Superior temporal gyrus (tissue), 1 donor: ENCODE results near the gene TSSK3.
A peak's percentile ranks its signal among the peaks of the same experiment; 100 is the strongest.
"Not testable (repeated sequence)": the region's sequence is repeated elsewhere in the genome, so short reads cannot be mapped to it uniquely, and the experiment has no call there.

Experiments
- DNase-seq: peaks from one replicate; pipeline ENCODE4 v3.0.0-alpha.2; 2016; ENCODE audit errors: extremely low spot score

TSSK3 gene

DNA sequence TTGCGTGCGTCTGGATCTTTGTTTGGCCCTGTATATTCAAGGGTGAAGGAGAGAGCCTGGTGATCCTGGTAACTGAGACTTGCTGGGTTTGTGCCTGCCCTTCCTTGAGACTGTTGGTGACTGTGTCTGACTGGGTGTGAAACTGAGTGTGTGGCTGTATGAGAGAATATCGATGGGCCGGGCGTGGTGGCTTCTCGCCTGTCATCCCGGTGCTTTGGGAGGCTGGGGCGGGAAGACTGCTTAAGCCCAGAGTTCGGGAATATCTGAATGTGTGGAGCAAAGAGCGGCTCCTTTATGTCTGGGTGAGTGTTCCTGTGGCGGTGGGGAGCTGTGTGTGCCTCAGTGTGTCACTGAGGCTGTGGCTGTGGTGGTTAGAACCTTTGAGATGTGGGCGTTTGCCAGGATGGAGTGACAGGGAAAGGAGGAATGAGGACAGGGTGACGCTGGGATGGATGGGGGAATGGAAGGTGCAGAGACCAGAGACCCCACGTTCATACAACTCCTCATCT lies 23.6 kb upstream of the TSSK3 start:
- no peak for DNase-seq

DNA sequence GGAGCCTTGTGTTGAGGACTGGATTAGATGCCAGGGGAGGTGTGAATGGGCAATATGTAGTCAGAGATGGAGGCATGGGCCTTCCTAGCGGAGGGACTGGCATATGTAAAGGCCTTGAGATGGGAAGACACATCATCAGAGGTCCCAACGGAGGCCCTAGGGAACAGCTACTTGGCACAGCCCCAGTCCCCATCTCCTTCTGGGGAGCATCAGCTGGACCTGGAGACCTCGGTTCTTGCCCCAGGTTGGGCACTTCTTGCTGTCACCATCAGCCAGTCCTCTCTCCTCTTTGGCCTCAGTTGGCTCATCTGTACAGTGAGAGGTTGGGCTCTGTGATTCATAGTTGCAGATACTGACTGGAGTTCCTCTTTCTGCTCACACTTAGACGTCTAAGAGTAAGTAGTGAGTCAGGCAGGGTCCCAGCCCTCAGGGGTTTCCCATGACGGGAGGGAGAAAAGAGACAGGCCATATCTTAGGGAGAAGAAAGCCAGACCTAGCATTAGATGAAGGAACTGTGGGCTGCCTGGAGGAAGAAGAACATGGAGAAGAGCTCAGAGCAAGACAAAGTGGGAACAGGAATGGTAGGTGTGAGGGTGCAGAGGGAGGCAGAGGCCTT lies 22.9 kb upstream of the TSSK3 start:
- DNase-seq, result peak; percentile 34

DNA sequence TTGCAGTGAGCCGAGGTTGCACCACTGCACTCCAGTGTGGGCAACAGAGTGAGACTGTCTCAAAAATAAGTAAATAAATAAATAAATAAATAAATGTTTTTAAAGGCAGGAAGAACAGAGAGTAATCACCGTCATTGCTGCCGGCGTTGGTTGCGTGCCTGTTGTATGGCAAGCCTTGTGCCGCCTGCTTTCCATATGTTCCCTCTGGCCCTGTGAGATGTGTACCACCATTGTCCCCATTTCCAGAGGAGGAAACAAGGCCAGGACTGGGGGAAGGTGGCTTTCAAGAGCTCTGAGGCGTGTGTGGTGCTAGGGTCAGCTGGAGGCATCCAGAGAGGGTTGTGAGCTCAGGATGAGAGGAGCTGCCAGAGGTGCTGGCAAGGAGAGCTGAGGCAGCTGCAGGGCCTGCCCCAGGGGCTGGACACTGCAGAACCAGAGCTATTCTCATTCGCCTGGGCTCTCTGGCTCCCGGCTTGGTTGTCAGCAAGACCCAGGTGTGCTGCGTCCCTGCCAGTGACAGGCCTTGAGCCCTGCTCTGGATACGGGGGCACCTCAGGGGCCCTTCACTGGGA lies 21.1 kb upstream of the TSSK3 start:
- DNase-seq, result peak; percentile 35

DNA sequence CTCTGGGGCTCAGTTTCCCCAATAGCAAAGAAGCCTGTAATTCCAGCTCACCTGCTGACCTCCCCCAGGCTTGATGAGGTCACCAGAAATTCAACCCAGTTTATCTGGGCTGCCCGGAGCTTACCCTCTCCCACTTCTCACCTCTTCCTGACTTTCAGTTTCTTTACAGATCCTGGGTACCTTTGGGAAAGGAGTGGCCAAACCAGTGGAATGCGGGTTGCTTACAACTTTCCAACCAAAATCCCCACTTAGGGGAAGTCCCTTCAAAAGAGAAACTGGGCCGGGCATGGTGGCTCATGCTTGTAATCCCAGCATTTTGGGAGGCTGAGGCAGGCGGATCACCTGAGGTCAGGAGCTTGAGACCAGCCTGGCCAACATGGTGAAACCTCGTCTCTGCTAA lies 20.4 kb upstream of the TSSK3 start:
- no peak for DNase-seq

DNA sequence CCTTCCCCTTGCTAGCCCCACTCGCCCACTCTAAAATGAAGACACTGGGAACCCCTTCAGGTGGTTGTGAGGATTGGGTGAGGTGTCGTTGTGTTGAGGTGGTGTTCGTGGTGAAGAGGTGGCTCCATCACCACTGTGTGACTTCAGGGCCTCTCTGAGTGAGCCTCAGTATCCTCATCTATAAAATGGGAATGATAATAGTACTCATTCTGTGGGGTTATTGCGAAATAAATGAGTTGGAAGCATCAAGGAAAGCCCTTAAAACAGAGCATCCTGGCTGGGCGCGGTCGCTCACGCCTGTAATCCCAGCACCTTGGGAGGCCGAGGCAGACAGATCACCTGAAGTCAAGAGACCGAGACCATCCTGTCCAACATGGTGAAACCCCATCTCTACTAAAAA lies 19.6 kb upstream of the TSSK3 start:
- no peak for DNase-seq

DNA sequence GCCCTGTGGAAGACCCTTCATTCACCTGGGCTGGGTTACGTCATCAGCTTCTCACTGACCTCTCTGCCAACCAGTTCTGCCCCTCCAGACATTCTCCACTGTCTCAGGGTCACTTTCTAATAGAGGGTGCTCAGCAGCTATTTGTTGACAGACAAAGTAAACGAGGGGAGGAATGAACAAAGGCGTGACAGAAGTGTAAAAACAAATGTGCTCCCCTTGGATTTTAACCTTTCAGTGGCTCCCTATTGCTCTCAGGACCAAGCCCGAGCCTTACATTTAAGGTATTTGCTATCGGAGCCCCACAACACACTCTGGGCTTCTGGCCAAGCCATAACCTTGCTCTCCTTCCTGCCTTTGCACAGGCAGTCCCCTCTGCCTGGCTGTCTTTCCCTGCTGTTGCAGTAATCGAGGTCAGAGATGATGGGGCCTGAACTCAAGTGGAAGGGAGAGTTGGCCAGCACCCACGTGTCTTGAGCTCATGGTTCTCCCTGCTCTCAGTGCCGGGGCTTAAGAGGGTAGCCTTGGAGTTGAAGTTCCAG lies 17.0 kb upstream of the TSSK3 start:
- DNase-seq, result no peak

DNA sequence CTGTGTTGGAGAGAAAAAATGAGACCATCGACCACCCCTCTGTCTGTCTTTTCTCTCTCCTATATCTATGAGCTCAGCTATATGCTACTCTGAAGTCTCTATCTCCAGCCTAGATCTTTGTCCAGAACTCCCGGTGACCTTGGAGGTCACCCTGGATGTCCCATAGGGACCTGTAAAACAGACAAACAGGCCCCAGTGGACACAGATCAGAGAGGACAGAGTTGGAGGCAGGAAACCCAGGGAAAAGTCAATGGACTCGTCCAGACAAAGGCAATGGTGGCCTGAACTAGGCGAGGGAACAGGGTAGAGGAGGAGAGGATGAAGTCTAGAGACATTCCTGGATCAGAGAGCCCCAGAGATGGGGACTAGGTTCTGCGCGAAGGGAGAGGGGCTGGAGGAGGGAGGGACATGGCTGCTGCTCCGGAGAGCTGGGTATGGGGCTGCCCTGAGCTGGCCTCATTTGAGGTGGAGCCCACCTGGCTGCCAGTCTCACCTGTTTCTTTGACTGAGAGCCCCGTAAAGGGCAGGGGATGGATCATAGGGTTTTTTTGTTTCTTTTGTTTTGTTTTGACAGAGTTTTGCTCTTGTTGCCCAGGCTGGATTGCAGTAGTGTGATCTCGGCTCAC lies 15.7 kb upstream of the TSSK3 start:
- no peak for DNase-seq

DNA sequence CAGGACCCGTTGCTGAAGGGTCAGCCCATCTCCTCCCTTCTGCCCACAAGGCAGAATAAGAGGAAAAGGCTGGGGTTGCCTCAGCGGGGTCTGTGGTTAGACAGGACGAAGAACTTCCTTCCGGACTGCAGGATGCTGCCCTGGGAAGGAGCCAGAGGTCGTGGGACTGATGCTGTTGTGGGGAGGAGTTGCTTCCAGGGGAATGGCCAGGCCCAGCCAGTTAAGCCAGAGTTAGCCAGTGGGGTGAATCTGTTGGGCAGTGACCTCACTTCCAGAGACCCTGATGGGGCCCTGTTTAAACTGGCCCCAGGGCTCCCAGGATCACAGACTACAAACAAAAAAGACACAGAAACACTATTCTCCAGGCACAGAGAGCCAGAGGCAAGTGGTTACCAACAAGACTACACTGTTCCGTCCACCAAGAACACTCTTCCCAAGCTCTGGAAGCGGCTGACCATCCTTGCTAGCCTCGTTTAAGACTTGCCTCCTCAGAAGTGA lies 13.1 kb upstream of the TSSK3 start:
- no peak for DNase-seq

DNA sequence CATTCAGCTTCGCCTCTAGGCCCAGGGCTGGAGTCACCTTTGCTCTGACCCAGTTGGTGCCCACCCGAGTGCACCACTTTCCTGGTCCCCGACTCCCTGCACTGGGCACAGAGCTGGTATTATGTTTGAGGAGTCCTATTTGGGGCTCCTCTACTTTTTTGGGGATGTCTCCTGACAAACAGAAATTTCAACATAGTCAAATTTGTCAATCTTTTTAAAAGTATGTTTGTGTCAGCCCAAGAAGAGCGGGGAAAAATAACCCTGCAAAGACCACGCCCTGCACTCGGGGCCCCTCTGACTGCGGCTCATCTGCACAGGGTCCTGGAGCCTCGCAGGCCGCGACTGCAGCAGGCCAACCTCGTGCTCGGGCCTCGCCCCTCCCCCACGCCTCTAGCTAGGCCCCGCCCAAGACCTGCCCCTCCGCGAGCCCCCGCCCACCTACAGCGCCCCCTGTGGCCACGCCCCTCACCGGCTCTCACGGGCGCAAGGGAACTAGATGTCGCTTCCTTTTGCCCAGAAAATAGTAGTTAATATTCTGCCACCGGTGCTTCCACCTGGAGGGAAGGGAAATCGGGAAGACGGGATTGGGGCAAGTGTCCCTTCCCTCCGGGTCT lies 11.4 kb upstream of the TSSK3 start:
- no peak for DNase-seq

DNA sequence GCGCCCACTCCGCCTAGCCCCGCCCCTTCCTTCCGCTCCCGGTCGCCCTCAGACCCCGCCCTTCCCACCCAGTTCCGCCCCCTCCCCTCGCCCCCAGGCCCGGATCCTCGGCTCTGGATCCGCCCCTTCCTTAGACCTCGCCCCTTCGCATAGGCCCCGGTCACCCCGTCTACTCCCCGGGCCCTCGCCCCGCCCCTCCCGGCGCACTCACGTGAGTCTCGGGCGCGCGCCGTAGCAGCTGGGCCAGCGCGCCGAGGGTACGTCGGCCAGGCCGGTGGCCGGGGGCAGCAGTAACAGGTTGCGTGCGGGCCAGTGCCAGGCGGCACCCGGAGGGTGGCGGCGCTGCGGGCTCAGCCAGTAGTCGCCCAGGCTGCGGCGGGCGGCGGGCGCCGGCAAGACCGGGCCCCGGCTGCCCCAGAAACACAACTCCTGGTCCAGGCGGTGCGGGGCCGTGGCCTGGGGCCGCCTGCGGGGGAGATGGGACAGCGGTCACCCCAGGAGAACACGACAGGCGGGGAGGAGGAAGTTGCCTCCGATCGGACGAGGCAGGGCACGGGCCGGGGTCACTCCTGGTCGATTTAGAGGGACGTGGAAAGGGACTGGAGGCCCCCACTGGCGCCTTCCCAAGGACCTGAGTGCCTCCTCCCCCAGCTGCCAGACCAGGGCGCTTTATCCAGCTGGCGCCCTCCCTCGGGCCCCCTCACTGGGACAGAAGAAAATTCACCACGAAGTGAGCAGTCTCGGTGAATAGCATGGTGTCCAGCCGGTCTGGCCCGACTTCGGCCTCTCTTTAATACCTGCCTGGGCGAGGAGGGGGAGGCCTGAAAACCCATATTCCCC lies 10.7 kb upstream of the TSSK3 start:
- DNase-seq, result peak; percentile 83

DNA sequence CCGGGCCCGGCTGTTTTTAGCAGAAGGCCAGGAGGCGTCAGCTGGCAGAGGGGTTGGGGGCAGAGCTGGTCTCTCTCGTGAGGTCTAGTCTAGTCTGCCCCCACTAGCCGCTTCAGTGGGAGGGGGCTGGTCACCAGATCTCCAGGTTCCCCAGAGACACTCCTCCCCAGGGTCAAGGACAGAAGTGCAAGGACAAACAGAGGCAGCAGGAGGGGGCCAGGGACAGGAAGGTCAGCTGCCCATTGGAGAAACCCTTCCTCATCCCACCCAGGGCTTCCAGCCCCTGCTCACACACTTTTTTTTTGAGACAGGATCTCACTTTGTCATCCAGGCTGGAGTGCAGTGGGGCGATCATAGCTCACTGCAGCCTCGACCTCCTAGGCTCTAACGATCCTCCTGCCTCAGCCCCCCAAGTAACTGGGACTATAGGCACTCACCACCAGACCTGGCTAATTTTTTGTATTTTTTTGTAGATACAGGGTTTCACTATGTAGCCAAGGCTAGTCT lies 10.0 kb upstream of the TSSK3 start:
- DNase-seq, result no peak

DNA sequence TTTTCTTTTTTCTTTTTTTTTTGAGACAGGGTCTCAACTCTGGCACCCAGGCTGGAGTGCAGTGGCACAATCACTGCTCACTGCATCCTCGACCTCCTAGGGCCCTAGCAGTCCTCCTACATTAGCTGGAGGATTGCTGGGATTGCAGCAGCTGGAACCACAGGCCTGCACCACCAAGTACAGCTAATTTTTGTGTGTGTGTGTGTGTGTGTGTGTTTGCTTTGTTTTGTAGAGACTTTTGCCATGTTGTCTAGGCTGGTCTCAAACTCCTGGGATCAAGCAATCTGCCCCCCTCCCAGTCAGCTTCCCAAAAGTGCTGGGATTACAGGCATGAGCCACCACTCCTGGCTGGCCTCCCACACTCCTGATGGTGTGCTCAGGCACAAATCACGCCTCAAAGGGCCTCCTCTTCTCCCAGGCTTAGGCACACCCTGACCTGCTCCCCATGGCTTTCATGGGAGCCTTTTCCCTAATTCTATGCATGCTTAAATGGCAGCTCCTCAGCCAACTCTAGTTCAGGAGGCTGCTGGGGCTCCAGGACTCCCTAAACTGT lies 9.4 kb upstream of the TSSK3 start:
- no peak for DNase-seq

DNA sequence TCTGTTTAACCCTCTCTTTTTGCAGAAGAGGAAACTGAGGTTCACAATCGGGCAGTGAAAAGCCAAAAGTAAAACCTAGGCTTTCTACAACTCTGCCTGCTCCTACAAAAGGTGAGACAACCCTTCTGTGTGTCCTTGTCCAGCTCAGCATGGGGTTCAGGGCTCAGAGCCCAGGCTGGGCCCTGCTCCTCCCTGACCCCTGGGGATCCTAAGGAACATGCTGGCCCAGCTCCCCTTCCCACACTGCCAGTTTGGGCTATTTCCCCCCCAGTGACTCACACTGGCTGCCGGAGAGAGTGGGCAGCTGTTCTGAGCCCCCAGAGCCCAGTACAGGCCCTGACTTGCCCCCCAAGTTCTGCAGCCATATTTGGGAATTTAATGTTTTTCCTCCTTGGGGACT lies 8.9 kb upstream of the TSSK3 start:
- DNase-seq, result no peak

DNA sequence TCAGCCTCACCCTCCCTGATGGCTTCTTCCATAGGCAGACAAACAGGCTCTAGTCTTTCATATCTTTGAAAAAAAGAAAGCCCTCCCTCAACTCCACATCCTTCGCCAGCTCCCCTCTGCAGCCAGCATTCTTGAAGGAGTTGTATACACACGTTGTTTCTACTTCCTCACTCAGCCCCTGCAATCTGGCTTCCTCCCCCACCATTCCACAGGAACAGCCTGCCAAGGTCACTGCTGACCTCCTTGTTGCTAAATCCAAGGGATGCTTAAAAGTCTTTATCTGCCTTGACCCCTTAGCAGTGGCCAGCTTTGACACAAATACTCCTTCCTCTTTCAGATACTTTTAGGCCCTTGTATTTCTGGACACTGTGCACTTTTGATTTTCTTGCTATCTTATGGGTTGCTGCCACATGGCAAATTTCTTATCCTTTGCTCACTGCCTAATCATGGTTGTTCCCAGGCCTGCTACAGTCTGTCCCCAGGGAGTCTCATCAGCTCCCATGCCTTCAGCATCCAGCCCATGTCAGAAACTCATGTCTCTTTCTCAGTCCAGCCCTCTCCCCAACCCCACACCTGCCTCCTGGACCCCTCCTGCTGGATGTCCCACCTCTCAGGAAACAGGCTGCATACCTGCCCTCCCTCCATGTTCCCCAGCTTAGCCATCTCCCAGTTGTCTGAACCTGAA lies 8.3 kb upstream of the TSSK3 start:
- DNase-seq, result no peak

DNA sequence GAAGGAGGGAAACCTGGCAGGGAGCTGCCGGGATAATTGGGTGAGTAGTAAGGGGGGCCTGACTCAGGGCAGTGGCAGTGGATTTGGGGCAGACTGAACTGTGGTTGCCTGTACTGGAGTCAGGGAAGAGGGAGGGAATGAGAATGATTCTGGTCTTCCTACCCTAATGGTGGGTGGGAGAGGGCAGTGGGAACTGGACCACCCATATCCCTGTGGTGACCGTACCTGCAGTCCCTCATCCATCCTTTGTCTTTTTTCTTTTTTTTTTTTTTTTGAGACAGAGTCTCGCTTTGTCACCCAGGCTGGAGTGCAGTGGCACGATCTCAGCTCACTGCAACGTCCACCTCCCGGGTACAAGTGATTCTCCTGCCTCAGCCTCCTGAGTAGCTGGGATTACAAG lies 6.6 kb upstream of the TSSK3 start:
- not testable (repeated sequence) for DNase-seq

DNA sequence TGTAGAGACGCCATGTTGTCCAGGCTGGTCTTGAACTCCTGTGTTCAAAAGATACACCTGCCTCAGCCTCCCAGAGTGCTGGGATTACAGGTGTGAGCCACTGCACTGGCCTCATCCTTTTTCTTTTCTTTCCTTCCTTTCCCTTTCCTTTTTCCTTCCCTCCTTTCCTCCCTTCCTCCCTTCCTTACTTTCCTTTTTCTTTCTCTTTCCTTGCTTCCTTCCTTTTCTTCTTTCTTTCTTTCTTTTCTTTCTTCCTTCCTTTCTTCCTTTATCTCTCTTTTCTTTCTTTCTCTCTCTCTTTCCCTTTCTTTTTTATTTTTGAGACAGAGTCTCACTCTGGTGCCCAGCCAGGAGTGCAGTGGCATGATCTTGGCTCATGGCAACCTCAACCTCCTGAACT lies 5.9 kb upstream of the TSSK3 start:
- DNase-seq, result no peak

DNA sequence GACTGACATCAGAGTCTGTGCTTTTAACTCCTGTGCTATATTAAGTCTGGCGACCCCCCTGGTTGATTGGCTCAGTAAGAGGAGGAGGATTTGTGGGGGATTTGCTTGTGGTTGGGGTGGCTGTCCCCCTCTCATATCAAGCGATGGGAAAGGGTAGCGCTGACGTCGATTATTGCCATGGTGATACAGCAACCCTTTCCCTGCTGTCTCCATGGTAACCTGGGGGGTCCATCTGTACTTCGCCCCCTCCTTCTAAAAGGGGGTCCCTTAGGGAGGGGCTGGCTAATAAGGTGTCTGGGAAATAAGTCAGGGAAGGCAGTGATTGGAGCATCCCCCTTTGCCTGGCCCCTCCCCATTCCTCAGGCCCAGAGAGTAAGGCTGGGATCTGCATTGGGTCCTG lies 4.7 kb upstream of the TSSK3 start:
- DNase-seq, result no peak

DNA sequence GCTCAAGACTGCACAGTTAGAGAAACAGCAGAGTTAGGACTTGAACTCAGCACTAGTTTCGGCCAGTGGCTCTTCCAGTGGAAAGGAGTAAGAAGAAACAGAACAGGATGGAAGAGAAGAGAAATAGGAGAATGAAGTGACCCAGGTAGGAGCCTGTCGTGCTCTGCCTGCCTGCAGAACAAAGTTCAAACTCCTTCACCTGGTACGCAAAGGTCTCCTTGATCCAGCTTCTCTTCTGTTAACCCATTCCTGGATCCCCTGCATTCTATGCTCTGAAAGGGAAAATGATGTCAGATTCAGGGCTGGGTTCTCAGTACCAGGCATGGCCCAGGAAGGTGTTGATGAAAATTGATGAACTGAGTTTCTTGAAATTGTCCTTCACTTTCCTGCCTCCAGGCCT lies 3.9 kb upstream of the TSSK3 start:
- no peak for DNase-seq

DNA sequence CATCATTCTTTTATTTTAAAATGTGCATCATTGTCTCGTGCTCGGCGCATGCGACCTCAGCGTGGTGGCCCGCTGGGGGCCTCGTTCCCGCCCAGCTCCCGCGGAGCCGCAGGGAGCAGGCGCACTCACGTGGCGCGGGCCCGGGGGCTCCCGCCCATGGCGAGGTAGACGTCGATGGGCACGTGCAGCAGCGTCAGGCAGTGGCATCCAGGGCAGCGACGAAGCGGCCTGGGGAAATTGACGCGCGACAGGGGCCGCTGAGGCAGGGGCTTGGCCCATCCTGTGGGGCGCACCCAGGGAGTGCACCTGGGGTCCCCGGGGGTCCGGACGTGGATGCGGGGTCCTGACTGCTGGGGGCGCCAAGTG lies 1.0 kb upstream of the TSSK3 start:
- no peak for DNase-seq

DNA sequence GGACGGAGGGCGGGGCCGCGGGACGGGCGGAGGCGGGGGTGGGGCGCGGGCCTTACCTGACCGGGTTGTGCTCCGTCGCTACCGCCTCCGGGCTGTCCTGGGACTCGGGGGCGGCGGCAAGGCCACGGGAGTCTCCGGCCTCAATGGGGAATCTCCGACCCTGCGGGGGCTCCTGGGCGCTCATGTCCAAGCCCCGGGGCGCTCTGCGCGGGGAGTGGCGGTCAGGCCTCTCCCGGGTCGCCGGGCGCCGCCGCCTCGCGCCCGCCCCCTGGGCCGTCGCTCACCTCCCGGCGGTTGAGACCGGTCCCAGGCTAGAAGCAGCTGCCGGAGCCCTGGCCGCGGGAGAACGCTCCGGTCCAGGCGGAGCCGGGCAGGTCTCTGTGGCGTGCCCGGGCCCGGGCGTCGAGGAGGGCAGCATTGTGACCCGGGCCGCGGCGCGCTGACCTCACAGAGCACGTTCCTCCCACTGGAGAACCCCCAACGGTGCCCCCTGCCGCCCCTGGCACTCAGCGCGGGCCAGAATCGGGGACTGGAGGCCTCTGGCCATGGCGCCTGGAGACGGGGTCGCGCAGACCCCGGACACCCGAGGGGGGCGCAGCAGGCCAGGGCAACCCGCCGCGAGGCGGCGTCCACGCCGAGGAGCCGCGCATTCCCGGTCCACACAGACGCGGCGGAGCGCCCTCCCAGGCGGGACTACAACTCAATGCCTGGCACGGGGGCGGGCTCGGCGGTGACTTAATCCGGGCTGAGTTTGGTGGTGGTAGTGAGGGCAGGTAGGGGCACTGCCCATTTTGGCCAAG lies 465 bp upstream of the TSSK3 start:
- DNase-seq, result peak; percentile 67
